Measurements from ENCODE around the gene CHST11. TPM values are rescaled to one million over a fixed set of nuclear protein-coding genes. Genes with fewer than 3 reads are reported as not detected.

CHST11 gene
- total and polyA plus RNA-seq, 9 of the 15 experiments (the other 6 are each of a cell fraction or from before 2014, with no cell fraction given), result 2.3 to 38.7 (median 15.0) TPM

DNA sequence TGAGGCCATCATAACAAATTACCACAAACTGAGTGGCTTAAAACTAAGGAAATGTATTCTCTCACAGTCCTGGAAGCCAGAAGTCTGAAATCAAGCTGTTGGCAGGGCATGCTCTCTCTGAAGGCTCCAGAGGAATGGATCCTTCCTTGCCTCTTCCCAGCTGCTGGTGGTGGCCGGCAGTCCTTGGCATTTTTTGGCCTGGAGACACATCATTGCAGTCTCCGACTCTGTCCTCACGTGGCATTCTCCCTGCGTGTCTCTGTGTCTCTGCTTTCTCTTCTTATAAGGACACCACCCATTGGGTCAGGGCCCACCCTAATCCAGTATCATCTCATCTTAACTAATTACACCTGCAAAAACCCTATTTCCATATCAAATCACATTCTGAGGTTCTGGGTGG lies 295.3 kb downstream of the CHST11 start (continued):
- TF ChIP-seq, protein P1, sequence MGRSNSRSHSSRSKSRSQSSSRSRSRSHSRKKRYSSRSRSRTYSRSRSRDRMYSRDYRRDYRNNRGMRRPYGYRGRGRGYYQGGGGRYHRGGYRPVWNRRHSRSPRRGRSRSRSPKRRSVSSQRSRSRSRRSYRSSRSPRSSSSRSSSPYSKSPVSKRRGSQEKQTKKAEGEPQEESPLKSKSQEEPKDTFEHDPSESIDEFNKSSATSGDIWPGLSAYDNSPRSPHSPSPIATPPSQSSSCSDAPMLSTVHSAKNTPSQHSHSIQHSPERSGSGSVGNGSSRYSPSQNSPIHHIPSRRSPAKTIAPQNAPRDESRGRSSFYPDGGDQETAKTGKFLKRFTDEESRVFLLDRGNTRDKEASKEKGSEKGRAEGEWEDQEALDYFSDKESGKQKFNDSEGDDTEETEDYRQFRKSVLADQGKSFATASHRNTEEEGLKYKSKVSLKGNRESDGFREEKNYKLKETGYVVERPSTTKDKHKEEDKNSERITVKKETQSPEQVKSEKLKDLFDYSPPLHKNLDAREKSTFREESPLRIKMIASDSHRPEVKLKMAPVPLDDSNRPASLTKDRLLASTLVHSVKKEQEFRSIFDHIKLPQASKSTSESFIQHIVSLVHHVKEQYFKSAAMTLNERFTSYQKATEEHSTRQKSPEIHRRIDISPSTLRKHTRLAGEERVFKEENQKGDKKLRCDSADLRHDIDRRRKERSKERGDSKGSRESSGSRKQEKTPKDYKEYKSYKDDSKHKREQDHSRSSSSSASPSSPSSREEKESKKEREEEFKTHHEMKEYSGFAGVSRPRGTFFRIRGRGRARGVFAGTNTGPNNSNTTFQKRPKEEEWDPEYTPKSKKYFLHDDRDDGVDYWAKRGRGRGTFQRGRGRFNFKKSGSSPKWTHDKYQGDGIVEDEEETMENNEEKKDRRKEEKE (IDR thresholded peaks at IDR 0.05; ENCODE audit: borderline replicate concordance in 1 of 2, control insufficient read depth in 1 of 2, low read depth in 2 of 2, low read length in 1 of 2), result no peak
- TF ChIP-seq CBFA2T2 (conservative IDR thresholded peaks at IDR 0.05) (no peak), FOSL1 (tag; conservative IDR thresholded peaks at IDR 0.05) (no peak), ZNF133 (CRISPR knock-in tag; IDR thresholded peaks at IDR 0.05) (no peak), YBX1 (IDR thresholded peaks at IDR 0.05) (no peak), HINFP (tag; conservative IDR thresholded peaks at IDR 0.05; ENCODE audit: low read depth) (no peak), TBL1XR1 (IDR thresholded peaks at IDR 0.05; ENCODE audit: low read length in 2 of 2) (no peak), ZBTB12 (CRISPR knock-in tag; IDR thresholded peaks at IDR 0.05) (no peak), PURB (CRISPR knock-in tag; IDR thresholded peaks at IDR 0.05; ENCODE audit: low read depth) (no peak), ZNF124 (CRISPR knock-in tag; IDR thresholded peaks at IDR 0.05) (no peak), SMAD1 (IDR thresholded peaks at IDR 0.05; ENCODE audit: low read depth, low read length, partially characterized antibody) (no peak), SFPQ (IDR thresholded peaks at IDR 0.05; ENCODE audit: low read depth, low read length) (no peak)
- TF ChIP-seq, protein P2, sequence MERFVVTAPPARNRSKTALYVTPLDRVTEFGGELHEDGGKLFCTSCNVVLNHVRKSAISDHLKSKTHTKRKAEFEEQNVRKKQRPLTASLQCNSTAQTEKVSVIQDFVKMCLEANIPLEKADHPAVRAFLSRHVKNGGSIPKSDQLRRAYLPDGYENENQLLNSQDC (CRISPR knock-in tag; IDR thresholded peaks at IDR 0.05), result no peak
